ENCODE results near the gene IL1B. TPM values are rescaled to one million over a fixed set of nuclear protein-coding genes. Genes with fewer than 3 reads are reported as not detected.

The IL1B gene
- total RNA-seq, 6 experiments from 2014 or later = 0.19 to 4.1 (median 0.49) TPM; not detected in 1

GRCh38 chr2:112782234-112782799, 54.3 kb downstream of the IL1B start:
- Histone ChIP-seq H3K27ac (no peak overlapping the region), H3K27me3 (no peaks in the 10 kb centered on the region), H3K4me1 (no peaks in the 10 kb centered on the region), H3K9me3 (no peaks in the 10 kb centered on the region), H3K36me3 (no peaks in the 10 kb centered on the region), H3K4me3 (no peak overlapping the region)
- ATAC-seq (no peak), DNase-seq (no peak)
- WGBS (ENCODE audit: insufficient coverage, low coverage, low lambda C conversion rate, missing lambda C conversion rate) = 71% methylated on average over 1 of the region's 3 CpGs
- intact Hi-C loops (cut with DNase I) = no loop called here
- TF ChIP-seq POLR2A (IDR thresholded peaks at IDR 0.05) = no peak
- no peak for TF ChIP-seq CTCF (IDR thresholded peaks at IDR 0.05)

Other genes with a start within 250 kb of the IL1B start
- gene SLC20A1, start 190.8 kb downstream of the IL1B start, total RNA-seq = 100 to 1,000 TPM in 1 of 6 experiments, 10 to 100 TPM in 5; 14.3 to 103 (median 26.8) TPM
- not detected for gene NT5DC4, start 115.8 kb downstream of the IL1B start, total RNA-seq
- 1 to 10 TPM in 2 of 6 experiments, under 1 TPM in 4; 0.20 to 1.4 (median 0.66) TPM for gene CKAP2L, start 72.2 kb downstream of the IL1B start, total RNA-seq
- gene IL1A, start 52.3 kb downstream of the IL1B start, total RNA-seq = not detected
- not detected for gene IL37, start 74.4 kb upstream of the IL1B start, total RNA-seq
- gene IL36G, start 141.2 kb upstream of the IL1B start, total RNA-seq = not detected
- gene IL36A, start 168.7 kb upstream of the IL1B start, total RNA-seq = not detected
- gene IL36B, start 216.1 kb upstream of the IL1B start, total RNA-seq = not detected
- gene IL36RN, start 222.4 kb upstream of the IL1B start, total RNA-seq = not detected
- gene IL1F10, start 231.2 kb upstream of the IL1B start, total RNA-seq = not detected

Data from right lobe of liver (tissue), 6 donors.